ENCODE data around the gene SLC24A3.
A peak's percentile ranks its signal among the peaks of the same experiment; 100 is the strongest.

Gene SLC24A3

DNA sequence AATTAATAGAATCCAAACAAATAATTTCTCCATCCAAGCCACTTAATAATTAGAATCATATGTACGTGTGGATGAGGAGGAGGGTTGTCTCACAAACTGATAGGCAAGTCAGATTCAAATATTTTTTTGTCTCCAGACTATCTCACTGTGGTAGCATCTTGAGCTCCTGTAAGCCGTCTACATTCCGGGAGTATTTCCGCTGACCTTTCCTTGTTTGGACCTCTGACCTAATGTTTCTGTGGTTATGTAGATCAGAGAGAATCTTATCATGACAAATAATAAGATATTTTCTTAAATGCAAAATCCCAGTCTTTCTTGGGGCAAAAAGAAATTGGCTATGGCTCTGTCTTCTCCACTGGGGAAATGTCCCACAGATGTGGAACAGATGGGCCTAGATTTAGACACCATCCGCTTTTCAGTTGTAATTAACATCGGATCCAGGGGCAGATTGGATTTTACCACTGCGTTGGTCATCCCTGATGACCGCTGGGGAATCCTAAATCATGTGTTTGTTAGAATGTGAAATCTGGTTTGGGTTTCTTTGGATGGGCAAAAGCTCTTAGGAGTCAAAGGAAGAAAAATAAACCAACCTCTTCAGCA, 348.5 kb downstream of the SLC24A3 start:
- no peak for DNase-seq

DNA sequence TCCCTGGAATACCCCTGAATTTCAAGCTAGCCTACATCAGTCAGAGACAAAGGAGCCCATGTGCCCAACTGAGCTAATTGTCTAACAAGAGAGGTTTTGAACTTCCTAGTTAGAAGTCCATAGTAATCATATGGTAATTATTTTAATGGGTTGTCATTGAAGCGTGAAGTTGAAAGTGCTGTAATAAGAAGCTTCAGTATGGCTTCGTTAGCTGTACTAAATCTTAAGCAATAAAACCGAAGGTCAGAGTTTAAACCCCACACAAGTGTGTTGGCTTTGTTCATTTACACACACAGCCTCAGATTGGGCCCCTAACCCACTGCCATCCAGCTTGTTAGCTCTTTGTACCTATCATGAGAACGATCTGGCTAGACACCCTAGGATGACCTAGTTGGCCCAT, 350.0 kb downstream of the SLC24A3 start:
- DNase-seq: peak; percentile 56

DNA sequence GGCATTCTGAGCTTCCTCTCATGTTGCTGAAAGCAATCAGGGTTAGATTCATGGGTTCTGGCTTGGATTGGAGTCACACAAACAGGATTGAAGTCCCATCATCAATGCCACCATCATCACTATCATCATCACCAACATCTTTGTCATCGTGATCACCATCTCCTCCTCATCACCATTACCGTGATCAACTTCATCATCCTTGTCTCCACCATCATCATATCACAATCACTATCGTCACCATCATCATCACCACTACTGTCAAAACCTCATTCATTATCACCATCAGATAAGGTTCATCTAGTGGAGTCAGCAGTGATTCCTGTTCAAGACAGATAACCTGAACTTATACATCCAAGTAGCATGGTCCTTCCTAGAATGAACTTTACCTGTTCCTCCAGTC, 351.8 kb downstream of the SLC24A3 start:
- DNase-seq: no peak

DNA sequence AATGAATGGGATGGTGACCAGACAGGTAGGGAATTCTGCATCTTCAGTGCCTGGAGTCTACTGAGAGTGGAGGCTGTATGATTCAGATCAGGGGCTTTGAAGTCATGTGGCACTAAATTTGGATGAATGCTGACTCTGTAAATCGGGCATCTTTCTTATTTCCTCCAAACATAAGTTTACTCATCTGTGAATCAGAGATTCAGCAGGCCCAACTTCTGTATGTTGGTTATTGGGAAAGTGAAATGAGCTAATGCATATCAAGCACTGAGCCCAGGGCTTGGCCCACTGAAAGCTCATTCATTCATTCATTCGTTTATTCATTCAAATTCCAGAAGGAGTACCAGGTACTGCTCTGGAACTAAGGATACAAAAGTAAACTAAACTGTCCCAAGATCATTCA, 353.3 kb downstream of the SLC24A3 start:
- DNase-seq: no peak

DNA sequence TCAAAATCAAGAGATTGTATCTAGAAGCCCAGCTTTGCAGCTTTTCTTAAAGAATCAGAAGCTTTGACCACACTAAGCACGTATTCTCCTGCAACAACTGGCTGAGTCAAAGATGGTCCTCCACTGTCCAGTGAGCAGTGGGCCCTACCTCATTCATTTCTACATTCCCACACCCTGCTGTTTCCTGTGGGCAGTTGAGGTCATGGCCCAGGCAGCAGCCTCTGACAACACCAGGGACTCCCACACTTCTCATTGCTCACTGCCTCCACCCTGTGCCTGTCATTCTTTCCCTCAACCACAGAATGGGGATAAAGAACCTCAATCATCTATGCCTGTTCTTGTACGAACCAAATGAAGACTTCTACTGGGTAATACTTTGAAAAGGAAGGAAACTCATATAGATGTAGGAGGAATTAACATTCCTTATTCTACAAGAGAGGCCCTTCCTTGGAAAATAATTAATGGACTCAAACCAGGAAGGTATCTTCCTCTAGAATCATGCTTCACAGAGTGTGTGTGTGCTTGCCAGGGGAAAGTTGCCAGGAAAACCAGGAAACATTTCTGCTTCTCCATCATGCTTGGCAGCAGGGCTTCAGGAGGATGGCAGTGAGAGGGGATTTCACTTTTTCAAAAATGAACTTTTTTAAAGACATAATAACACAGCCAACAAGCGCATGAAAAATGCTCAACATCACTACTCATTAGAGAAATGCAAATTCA, 353.9 kb downstream of the SLC24A3 start:
- no peak for DNase-seq

DNA sequence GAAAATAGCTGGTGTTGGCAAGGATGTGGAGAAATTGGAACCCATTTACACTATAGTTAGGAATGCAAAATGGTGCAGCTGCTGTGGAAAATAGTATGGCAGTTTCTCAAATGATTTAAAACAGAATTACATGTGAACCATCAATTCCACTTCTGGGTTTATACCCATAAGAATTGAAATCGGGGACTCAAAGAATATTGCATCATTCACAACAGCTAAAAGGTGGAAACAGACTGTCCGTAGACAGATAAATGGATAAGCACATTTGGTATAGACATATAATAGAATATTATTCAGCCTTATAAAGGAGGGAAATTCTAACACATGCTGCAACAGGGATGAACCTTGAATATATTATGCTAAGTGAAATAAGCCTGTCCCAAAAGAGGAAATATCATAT, 355.7 kb downstream of the SLC24A3 start:
- DNase-seq: no peak

DNA sequence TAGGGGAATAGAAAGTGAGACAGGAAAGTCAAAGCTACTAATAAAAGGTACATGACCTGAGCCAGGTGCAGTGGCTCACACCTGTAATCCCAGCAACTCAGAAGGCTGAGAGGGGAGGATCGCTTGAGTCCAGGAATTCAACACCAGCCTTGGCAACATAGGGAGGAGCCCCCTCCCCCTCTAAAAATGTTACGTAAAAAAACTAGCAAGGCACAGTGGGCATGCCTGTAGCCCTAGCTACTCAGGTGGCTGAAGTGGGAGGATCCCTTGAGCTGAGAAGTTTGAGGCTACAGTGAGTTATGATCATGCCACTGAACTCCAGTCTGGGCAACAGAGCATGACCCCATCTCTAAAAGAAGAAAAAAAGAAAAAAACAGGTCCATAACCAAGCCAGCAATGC, 359.6 kb downstream of the SLC24A3 start:
- no peak for DNase-seq

DNA sequence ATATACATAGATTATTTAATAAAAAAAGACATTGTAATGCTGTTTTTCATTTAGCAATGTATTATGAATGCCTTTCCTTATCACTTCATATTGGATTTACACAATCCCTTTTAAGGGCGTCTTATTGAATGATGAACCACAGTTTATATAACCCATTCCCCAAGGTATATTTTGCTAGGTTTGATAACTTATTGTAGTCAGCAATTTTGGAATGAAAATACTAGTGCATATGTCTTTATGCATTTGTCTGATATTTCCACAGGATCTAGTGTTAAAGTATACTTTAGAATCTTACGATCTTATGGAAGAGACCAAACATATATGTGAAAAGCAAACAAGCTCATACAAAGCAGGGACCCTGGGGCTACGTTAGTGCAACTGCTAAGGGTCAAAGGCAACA, 365.2 kb downstream of the SLC24A3 start:
- no peak for DNase-seq

DNA sequence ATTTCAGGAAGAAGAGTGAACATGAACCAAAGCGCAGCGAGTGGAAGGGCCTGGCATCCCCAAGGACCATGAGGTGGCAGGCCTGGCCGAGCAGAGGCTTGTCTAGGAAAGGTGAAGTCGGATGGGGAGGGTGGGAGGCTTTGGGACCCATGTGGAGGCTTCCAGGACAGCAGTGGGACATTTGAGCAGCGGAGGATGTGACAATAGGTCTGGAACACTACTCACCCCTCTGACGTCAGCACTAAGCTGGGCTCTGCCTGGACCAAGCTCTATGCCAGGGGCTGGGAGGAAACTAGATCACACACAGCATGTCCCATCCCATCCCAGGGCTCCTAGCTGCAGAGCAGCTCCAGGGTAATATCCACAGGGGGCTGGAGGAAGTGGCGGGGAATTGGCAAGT, 370.3 kb downstream of the SLC24A3 start:
- no peak for DNase-seq

DNA sequence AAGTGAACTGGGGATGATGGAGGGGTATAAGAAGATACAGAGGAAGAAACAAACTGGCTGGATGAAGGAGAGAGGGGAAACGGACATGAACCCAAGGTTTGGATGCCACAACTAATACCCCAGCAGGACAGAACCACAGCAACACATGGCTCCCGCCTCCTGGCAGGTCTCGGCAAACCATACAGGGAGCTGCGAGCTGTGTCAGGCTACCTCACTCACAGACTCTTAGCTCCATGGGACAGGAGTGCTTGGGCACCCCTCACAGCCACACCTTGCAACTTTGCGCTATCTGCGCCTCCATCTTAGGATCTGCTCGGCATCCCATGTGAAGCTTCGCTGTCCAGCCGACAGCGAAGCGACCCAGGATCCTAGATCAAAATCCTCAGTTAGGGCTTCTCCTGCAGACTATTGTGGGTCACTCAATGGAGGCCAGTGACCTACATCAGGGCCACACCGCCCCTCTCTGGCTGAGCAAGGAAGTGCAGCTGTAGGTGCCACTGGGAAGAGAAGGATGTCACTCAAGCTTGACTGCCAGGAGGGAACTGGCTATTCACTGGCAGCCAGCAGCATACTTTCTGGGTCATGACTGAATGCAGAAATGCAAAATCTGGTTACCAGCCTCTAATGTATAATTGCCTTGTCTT, 371.2 kb downstream of the SLC24A3 start:
- DNase-seq: no peak

DNA sequence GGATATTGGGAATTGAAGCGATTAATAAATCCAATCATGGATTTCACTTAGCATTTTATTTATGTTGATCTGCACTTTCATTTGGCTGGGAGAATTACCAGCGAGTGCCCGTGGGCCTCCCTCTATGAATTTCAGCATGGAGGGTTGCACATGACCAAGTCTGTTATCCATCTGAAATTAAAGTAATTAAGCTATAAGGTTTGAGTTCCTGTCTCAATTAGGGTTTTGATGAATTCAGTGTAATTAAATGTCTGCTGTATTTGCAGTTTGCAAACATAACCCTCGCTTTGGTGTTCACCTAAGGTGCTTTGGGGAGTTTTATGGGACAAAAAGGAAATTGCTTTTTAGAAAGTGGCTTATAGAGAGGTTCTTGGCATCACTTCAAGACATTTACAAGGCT, 375.8 kb downstream of the SLC24A3 start:
- DNase-seq: no peak

DNA sequence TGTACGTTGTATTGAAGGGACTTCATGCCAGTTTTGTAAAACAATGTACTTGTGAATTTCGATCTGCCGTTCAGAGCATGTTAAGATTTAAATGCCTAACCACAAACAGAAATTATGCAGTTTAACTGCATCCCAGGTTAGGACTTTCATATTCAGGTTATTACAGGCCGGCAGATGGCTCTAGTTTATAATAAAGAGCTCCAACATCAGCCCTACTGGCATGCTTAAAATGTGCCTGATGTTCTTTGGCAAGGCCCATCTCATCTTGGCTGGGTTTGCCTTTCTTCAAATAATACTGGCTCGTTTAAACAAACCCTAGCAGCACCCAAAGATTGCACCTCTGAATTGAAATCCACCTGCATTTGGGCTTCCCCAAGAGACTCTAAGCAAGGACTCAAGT, 376.3 kb downstream of the SLC24A3 start:
- DNase-seq: peak; percentile 20

DNA sequence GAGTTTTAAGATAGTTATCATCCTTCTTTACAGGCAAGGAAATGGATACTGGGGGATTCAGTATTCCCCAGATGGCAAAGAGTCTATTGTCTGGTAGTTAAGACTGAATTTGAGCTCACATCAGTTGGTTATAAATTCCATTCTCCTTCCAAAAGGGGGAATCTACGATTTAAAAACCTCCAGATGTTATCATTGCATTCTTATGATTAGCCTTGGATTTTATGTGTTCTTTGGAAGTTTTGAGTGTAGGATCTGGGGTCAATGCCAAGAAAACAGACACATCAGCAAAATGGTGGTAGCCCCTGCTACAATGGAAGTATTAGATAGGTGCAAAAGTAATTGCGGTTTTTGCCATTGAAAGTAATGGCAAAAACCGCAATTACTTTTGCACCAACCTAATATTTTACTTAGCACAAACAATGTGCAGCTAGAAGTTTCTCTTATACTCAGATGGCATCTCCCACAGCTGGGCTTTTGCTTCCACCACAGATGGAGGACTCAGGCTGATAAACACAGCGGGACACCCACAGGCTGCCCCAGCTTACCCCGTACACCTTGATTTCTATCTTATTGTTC, 377.4 kb downstream of the SLC24A3 start:
- DNase-seq: no peak

DNA sequence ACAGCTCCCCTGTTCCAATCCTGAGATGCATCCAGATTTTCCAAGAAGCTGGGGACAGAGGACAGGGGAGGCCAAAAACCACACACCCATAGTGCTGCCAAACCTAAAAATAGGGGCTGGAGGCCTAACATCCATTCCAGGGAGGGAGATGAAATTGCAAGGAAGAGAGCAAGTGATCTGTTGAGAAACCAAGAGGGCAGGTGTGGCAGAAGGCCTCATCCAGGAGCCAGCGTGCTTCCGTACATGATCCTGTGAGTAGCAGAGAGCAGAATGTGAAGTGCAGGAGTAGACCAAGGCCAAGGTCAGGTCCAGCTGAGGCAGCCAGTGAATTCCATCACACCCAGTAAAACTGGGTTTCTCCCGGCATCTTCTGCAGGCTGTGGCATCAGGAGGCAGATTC, 377.9 kb downstream of the SLC24A3 start:
- no peak for DNase-seq

DNA sequence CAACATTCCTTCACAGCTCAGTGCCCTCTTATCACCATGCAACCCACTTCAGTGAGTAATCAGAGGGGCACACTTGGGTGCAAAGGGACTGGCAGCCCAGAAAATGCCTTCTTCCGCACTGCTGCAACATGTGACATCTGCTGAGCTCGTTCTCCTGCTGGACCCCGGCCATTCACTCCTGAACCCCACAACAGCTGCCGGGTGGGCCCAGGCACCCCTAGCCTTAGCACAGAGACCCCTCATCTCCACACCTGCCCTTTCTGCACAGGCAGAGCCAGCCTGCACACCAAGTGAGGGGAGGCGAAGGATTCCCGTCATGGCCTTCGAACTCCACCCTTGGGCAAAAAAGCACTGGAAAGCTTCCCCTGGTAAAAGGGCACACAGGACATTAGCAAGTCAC, 381.3 kb downstream of the SLC24A3 start:
- DNase-seq: no peak

DNA sequence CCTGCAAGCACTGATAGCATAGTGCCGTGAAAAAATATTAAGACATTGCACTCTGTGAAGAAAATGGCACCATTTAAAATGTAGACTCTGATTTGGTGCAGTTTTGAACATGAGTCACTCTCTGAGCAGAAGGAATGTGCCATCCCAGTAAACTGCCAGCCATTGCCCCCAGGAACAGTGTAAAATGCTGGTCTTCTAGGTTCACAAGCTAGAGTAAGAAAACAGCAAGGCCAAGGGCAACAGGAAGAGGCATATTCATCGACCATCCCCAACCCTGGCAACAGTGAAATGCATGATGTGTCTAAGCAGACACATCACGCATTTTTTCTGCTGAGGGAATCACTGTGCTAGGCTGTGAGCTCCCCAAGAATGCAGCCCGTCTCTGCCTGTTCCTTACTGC, 382.5 kb downstream of the SLC24A3 start:
- DNase-seq: no peak

DNA sequence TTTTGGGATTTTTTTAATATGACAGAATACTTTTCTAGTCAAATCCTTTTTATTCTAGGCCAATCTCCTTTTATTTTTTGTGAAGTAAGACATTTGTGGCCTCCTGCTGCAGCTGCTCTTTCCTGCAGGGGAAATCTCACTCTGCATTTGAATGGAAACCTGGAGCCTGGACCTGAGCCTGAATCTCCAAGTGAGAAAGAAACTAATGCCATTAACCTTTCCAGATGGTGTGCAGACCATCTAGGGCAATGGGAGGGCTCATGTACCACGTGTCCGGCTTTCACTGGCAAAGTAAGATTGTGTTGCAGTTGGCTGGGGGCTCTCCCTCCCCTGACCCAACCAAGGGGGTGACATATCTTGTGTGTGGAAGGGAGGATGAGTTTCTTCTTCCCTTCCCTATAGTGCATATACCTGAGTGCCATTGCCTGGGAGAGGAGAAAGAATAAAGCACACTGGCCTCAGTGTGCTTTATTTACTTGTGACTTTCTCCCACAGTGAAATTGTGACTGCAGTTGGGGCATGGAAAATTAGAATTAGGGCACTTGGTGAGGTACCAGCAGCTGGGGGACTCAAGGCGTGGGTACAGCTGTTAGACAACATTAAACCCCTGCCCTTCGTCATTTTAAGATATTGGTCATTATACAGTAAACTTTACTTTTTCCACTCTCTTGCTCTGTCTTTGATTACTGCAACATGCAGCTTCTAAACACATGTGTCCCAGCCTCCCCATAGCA, 385.8 kb downstream of the SLC24A3 start:
- no peak for DNase-seq

DNA sequence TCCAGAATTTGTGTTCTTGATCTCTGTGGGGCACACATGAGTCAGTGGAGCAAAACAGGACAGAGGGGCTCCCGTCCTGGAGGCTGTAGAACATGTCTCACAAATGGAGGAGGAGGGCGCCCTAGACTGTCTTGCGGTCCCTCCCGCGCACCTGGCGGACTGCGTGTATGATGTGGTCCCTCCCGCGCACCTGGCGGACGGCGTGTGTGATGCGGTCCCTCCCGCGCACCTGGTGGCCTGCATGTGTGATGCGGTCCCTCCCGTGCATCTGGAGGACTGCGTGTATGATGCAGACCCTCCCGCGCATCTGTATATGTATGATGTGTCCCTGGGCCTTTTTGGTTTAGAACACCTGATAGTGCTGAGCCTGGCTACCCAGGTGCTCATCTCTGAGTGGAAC, 386.8 kb downstream of the SLC24A3 start:
- DNase-seq: no peak

DNA sequence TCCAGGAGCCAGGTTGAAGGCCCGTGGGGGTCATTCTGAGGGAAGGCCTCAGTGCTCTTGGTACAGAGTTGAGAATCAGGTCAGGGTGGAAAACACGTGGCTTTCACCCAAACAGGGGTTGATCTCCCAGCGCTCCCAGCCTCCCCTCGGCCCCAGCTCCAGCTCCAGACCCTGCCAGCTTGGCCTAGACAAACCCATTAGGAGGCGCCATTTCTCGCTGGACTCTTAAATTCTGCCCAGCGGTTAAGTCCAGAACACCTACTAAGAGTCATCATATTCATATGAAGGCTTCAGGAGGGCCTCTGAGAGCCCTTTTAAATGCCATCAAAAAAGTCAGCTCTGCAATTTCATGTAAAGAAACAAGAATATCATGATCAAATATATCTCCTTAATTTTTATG, 387.6 kb downstream of the SLC24A3 start:
- DNase-seq: no peak

DNA sequence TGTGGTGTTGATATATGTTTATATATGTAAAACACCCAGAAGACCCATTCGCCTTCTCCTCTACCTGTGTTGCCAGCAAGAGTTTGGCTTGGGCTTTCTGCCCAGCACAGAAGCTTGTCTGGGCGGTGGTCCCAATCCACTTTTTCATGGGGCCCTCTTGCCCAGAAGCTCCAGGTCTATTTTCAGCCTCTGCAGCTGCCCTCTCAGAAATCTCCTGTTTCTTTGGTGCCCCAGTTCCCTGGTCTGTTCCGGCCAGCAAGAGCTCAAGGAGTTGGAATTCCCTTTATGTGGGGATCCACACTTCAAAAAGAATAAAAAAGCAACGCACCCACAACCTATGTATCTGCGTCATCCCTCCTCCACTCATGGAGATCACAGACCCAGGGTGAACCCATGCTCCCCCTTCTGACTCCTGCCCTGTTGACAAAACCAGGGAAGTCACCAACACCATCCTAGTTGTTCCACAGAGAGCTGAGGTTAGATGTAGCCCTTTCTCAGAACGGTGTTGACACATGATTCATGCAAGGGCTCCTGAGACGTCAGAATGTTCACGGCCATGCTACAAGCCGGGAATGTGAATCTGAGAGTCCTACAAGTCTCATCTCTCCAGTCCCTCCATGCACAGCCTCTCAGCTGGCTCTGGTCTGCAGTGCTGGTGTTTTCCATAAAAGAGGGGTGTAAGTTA, 388.8 kb downstream of the SLC24A3 start:
- no peak for DNase-seq

DNA sequence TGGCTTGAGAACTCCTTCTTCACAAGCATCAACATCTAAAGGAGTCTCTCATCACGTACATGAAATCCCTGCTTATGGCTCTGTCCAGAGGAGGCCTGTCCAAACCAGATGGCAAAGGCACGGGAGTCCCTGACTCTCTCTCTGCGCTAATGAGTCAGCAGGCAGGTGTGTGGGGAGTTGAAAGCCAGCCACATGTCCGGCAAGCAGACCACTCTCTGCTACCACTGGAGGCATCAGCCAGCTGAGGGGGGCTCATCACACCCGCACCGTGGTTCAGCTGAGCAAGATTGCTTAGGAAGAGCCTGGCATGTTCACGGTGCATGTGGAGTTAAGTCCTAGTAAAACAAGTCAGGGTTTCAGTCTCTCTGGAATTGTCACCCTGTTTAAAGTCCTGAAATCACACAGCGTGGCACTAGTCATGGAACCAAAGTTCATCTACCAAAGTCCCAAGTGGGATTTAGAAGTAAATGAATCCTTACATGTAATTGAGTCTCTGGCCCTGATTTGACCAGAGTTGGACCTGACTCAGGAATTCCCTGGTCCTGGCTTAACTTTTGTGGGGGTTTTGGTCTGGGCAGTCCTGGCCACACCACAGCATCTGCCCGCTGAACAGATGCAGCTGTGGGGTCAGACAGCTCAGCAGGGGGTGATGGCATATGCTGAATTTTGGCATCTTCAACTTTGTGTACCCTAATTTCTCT, 390.4 kb downstream of the SLC24A3 start:
- DNase-seq: no peak

DNA sequence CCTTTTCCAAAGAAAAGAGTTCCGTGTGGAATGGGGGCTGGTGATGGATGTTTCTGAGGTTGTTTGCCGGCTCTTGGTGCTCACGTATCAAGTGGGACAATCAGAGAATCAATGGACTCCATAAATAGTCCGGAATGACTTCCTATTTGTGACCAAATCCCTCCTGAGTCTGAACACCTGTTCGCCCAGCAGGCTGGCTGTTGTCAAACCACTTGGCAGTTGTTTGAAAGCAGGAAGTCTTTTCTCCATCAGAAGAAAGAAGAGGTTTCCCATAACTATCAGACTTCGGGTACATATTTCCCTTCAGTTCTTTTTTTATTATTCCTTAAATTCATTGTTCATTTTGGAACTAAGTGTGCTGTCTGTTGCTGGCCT, 390.9 kb downstream of the SLC24A3 start:
- peak; percentile 1 for DNase-seq

All from DMS79 (cell line).